ENCODE data around the gene HLA-G.

Gene HLA-G

GRCh38 chr6:29818892-29819291, 8.7 kb upstream of the HLA-G start:
- DNase-seq: no peak

- no peak for DNase-seq
Measured at GRCh38 chr6:29824144-29824543, 3.5 kb upstream of the HLA-G start.

- DNase-seq: no peak
Measured at GRCh38 chr6:29825848-29826247, 1.8 kb upstream of the HLA-G start.

DNA sequence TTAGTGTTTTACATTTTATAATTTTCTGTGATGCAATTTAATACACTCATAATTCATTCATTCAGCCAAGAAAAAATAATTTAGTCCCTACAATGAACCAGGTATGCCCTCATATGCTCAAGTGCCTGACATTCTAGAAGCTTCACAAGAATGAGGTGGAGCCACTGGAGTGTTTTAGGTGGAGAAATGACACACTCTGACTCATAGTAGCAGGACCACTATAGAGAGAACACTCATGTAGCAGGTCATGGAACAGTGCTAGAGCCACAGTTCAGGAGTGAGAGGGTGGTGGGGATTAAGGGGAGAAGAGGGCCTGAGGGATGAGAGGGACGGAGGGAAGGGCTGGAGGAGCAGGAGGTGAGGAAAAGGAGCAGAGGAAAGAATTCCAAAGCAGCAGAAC, 1.4 kb upstream of the HLA-G start:
- no peak for DNase-seq

GRCh38 chr6:29828471-29828797, 809 bp downstream of the HLA-G start:
- DNase-seq: no peak

DNA sequence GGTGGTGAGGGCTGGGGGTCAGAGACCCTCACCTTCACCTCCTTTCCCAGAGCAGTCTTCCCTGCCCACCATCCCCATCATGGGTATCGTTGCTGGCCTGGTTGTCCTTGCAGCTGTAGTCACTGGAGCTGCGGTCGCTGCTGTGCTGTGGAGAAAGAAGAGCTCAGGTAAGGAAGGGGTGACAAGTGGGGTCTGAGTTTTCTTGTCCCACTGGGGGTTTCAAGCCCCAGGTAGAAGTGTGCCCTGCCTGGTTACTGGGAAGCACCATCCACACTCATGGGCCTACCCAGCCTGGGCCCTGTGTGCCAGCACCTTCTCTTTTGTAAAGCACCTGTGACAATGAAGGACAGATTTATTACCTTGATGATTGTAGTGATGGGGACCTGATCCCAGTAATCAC, 2.1 kb downstream of the HLA-G start:
- no peak for DNase-seq

DNA sequence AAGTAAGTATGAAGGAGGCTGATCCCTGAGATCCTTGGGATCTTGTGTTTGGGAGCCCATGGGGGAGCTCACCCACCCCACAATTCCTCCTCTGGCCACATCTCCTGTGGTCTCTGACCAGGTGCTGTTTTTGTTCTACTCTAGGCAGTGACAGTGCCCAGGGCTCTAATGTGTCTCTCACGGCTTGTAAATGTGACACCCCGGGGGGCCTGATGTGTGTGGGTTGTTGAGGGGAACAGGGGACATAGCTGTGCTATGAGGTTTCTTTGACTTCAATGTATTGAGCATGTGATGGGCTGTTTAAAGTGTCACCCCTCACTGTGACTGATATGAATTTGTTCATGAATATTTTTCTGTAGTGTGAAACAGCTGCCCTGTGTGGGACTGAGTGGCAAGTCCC, 2.8 kb downstream of the HLA-G start:
- no peak for DNase-seq

DNA sequence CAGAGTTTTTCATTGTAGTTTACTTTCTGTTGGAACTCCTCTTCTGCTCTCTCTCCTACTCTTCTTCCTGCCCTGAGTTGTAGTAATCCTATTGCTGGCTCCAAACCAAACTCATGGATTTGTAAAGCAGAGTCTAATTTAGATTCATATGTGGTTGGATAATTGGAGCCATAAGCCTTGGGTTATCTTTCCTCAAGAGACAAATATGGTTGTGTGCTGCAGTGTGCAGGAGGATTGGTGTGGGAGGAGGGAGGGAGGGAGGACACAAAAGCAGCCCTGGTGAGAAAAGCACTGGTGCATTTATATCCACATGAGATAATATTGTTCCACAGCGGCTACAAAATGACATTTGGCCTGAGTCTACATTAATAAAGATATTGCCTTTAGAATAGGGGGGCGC, 4.2 kb downstream of the HLA-G start:
- no peak for DNase-seq

DNA sequence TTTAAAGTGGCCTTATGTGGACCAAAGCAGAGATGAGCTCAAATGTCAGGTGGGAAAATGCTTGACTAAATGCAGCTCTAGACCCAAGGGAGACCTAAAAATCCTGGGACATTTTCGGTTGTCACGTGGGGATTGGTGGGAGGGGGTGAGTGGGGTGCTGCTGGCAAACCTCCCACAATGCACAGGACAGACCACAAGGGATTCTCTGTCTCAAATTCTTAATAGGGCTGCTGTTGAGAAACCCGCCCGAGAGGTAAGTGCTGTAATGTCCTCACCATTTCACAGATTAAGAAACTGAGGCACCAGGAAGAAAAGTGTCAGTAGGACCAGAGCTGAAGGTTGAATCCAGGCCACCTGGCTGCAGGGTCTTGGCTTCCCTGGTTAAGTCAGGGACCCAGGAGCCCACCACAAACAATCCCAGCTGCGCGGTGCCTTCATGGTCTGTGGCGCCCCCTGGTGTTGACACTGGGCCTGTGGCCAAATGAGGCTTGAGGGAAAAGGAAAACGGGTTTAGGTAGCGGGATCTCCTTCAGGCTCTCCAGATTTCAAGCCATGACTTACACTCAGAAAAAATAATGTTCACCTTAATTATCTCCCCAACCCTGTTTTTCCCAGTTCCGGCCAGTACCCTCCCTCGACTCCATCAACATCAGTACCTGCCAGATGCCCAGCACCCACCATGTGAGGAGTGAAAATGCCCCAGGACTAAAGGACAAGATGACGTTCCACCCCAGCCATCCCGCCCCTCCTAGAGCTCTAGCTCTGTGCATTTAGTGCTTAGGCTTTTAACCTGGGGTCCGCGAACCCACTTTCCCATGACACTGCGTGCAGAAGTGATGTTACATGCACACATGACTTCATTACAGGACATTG, 7.2 kb downstream of the HLA-G start:
- no peak for DNase-seq

DNA sequence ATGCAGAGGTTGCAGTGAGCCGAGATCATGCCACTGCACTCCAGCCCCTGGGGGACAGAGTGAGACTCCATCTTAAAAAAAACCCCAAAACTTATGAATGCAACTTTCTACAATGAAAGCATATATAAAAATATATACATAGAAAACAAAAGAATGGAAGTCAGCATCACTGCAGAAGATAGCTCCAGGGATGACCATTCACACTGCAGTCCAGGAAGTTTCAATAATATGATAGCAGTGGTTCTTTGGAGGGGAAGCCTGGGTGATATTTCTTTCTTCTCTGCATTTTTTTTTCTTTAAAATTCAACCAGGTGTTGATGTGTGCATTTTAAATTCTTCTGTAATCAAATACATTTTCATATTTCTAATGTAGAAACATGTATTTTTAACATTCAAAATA, 12.3 kb downstream of the HLA-G start:
- DNase-seq: no peak

GRCh38 chr6:29841030-29841429, 13.4 kb downstream of the HLA-G start:
- no peak for DNase-seq

GRCh38 chr6:29845405-29846006, 17.9 kb downstream of the HLA-G start:
- no peak for DNase-seq

GRCh38 chr6:29847871-29848630, 20.4 kb downstream of the HLA-G start:
- DNase-seq: no peak

- no peak for DNase-seq
Measured at GRCh38 chr6:29850011-29850553, 22.5 kb downstream of the HLA-G start.

GRCh38 chr6:29851190-29851589, 23.6 kb downstream of the HLA-G start:
- no peak for DNase-seq

GRCh38 chr6:29853245-29853644, 25.6 kb downstream of the HLA-G start:
- DNase-seq: no peak

DNA sequence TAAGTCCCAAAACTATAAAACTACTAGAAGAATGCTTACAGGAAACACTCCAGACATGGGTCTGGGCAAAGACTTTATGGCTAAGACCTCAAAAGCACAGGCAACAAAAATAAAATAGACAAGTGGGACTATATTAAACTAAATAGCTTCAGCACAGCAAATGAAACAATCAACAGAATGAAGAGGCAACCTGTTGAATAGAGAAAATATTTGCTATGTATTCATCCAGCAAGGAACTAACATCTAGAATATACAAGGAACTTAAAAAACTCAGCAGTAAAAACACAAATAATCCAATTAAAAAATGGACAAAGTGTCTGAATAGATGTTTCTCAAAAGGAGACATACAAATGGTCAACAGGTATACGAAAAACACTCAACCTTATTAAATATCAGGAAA, 30.4 kb downstream of the HLA-G start:
- DNase-seq: no peak

- no peak for DNase-seq
Measured at GRCh38 chr6:29861521-29862255, 34.1 kb downstream of the HLA-G start.

- DNase-seq: no peak
Measured at GRCh38 chr6:29864037-29864810, 36.6 kb downstream of the HLA-G start.

- DNase-seq: no peak
Measured at GRCh38 chr6:29865631-29866030, 38.0 kb downstream of the HLA-G start.

DNA sequence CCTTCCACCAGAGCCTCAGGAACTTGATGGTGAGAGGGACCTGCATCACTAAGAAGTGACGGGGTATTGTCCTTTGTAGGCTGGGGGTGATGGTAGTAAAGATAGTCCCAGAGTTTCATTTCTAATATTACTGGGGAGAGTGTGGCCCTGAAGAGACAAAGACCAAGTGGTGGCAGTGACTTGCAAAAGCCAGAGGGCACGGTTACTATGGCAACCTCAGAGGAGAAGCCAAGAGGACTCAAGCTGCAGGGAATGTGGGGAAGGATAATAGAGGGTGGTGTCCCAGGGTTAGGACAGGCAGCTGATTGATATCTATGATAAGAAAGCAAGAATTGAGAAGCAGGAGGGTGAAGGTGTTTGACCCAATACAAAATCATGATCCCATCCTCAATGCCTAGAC, 42.5 kb downstream of the HLA-G start:
- DNase-seq: no peak

- DNase-seq: no peak
Measured at GRCh38 chr6:29872791-29873190, 45.2 kb downstream of the HLA-G start.

Data from amniotic stem cell (primary cell).